KOPT-K1 (cell line): Measurements from ENCODE around the gene ATP2B3.

ENCODE experiments used
- H3K27ac ChIP-seq: fragments of 200-600 bp; sonication (generic); 2 replicates; pipeline ENCODE4 v1.5.1; 2016; ENCODE audit warnings: antibody characterized with exemption, mild to moderate bottlenecking, low read depth, low read length; ENCODE audit not compliant: poor library complexity, severe bottlenecking
- H3K36me3 ChIP-seq: fragments of 200-600 bp; sonication (generic); 2 replicates; pipeline ENCODE4 v1.5.1; 2017; ENCODE audit warnings: antibody characterized with exemption, mild to moderate bottlenecking, low read length, moderate library complexity; ENCODE audit not compliant: insufficient read depth
- H3K9me3 ChIP-seq: fragments of 200-600 bp; sonication (generic); 2 replicates; pipeline ENCODE4 v1.5.1; 2017; ENCODE audit warnings: antibody characterized with exemption, low read length, mild to moderate bottlenecking; ENCODE audit not compliant: insufficient read depth, poor library complexity, severe bottlenecking

Gene ATP2B3

DNA sequence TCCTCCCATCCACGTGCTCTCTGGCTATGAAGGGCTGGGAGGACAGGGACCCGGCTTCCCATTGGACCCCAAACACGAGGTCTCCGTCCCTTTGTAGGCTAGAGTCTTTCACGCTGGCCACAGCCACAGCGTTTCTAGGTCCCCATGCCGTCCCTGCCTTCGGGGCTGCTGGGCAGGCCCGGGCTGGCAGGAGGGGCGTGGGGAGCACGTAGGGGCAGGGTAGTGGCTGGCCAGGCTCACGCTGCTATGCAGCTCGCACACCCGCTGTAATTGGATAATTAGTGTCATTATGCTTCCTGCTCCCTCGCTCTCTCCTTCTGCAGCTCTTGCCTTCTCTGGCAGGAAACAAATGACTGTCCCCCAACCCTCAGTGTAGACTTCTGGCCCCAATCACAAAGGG lies 9.8 kb downstream of the ATP2B3 start:
- Histone ChIP-seq H3K27ac (no peak overlapping the region), H3K9me3 (no peaks in the 10 kb centered on the region), H3K36me3 (no peaks in the 10 kb centered on the region)

DNA sequence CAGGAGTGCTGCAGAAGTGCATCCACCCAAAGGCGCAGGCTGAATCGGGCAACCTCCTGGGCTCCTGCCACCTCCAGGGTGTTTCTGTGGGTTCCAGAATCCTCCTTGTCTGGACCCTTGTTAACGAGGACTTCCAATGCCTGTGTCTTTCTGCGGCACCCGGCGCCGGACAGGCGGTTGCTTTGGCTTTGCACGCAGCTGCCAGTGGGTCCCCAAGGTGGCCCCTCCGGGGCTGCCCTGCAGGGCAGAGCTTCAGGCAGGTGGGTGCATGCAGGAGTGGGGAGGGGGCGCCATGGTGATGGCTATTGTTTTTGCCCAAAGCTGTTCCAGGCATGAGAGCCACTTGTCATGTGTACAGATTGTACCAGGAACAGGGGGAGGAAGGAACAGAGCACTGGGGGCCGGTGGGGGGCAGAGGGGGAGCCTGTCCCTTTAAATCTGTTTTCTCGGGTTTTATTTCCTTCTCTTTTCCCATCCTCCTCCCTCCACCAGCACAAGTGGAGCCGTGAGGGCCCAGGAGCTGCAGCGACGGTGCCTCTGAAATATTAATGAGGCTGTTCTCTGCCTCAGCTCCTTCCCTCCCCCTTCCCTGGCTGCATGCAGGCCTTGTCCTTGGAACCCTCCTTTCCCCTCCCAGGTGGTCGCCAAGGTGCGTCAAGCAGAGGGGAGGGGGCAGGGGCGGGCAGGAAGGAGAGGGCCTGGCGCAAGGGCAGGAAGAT lies 13.1 kb downstream of the ATP2B3 start:
- Histone ChIP-seq H3K27ac (no peak overlapping the region), H3K36me3 (no peaks in the 10 kb centered on the region), H3K9me3 (no peaks in the 10 kb centered on the region)

DNA sequence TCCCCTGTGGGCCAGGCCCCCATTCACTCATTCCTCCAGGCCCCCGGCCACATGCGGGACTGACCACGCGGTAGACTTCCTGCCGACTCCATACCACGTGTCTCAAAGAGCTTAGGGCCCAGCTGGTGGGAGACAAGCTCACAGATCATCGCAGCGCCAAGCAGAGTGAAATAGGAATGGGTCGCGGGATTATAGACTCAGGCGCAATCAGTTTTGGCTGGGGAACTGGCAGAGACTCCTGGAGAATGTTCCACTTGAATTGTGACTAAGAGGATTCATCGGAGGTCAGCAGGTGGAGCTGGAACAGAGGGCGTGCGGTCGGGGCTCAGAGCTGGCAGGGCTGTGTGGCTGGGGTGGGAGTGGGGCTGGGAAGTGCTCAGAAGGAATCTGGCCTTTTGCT lies 15.6 kb downstream of the ATP2B3 start:
- no peak overlapping the region for H3K27ac ChIP-seq
- no peaks in the 10 kb centered on the region for H3K9me3 ChIP-seq
- H3K36me3 ChIP-seq = no peaks in the 10 kb centered on the region

DNA sequence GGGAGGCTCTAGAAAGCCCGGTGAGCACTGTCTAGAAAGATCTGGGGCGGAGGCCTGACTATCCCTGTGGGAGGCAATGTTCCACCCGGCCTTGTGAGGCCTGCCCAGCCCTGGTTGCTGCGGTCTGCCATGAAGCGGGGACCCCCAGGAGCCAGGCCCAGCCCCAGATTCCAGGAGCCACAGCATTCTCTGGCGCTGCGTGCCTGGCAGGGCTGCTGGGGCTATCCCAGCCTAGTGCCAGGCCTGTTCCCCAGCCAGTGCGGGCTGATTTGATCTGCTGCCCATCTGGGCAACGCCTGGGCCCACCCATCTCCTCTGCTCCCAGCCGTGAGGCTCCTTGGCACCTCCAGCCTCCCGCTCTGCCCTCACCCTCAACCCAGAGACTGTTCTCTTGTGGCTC lies 19.6 kb downstream of the ATP2B3 start:
- no peaks in the 10 kb centered on the region for H3K9me3 ChIP-seq

DNA sequence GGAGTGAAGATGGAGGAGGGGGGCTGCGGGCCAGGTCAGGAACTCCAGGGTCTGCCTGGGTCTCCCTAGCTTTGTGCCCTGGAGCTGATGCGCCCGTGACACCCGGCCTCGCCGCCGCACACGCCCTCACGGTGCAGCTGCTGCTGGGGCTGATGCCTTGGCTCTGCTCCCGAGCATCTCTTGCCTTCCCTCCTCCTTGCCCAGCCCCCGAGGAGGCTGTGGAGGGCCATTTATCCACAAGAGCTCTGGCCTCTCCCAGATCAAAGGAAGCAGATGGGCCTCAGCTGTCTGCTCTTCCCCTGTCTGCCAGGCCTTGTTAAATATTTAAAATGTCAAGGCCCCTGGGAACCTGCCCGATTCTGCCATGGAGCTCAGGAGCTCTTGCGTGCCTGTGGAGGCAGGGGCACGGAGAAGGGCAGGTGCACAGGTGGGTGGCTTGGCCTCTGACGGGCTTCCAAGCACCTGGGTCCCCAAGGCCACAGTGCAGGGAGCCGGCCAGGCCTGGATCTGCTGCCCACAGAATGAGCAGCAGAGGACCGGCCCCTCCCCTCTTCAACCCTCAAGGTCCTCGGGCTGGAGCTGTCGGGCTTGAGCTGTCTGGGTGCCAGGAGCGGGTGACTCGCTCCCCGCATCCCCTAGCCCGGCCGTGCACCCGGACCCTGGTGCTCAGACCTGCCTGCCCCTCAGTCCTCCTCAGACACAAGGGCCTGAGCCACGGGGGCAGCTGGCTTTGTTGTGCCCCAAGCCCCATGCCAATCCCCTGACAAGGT lies 20.3 kb downstream of the ATP2B3 start:
- H3K9me3 ChIP-seq = no peaks in the 10 kb centered on the region
- no peak overlapping the region for H3K27ac ChIP-seq

More for the DNA sequence above, 19.6 kb downstream of the ATP2B3 start:
- Histone ChIP-seq H3K27ac (no peak overlapping the region), H3K36me3 (no peaks in the 10 kb centered on the region)

DNA sequence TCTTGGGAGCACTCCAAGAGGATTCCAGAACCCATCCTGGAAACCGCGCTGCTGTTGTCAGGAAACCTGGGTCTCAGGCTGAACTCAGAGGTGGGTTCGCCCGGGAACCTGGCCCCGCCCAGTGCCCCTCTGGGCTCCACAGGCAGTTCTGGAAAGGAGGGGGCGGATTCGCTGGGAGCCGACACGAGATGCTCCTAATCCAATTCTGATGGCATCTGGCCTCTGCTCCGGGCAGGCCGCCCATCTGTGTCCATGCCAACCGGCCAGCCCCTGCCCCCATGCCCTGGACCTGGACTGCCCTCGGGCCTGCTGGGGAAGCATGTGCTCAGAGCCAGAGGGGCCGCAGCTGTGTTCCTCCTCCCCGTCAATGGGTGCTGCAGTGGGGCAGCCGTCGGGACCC lies 21.0 kb downstream of the ATP2B3 start:
- H3K36me3 ChIP-seq = no peaks in the 10 kb centered on the region
- no peaks in the 10 kb centered on the region for H3K9me3 ChIP-seq
- H3K27ac ChIP-seq = no peak overlapping the region

More for the DNA sequence above, 20.3 kb downstream of the ATP2B3 start:
- no peaks in the 10 kb centered on the region for H3K36me3 ChIP-seq

- H3K27ac ChIP-seq = no peak overlapping the region
Observed at GRCh38 chrX:153539171-153539978, 21.9 kb downstream of the ATP2B3 start.

GRCh38 chrX:153539979-153540358 lies 22.5 kb downstream of the ATP2B3 start:
- Histone ChIP-seq H3K27ac (no peak overlapping the region), H3K36me3 (no peaks in the 10 kb centered on the region), H3K9me3 (no peaks in the 10 kb centered on the region)

More at GRCh38 chrX:153539171-153539978, 21.9 kb downstream of the ATP2B3 start:
- H3K36me3 ChIP-seq = no peaks in the 10 kb centered on the region
- H3K9me3 ChIP-seq = no peaks in the 10 kb centered on the region

GRCh38 chrX:153544727-153545126 lies 27.3 kb downstream of the ATP2B3 start:
- H3K9me3 ChIP-seq = no peaks in the 10 kb centered on the region
- H3K27ac ChIP-seq = no peak overlapping the region

GRCh38 chrX:153546386-153546785 lies 28.9 kb downstream of the ATP2B3 start:
- H3K36me3 ChIP-seq = no peaks in the 10 kb centered on the region
- H3K27ac ChIP-seq = no peak overlapping the region
- no peaks in the 10 kb centered on the region for H3K9me3 ChIP-seq

More at GRCh38 chrX:153544727-153545126, 27.3 kb downstream of the ATP2B3 start:
- H3K36me3 ChIP-seq = no peaks in the 10 kb centered on the region

GRCh38 chrX:153547195-153547594 lies 29.8 kb downstream of the ATP2B3 start:
- Histone ChIP-seq H3K36me3 (no peaks in the 10 kb centered on the region), H3K9me3 (no peaks in the 10 kb centered on the region), H3K27ac (no peak overlapping the region)

GRCh38 chrX:153549231-153549630 lies 31.8 kb downstream of the ATP2B3 start:
- no peak overlapping the region for H3K27ac ChIP-seq
- no peaks in the 10 kb centered on the region for H3K9me3 ChIP-seq
- no peaks in the 10 kb centered on the region for H3K36me3 ChIP-seq

GRCh38 chrX:153549807-153550206 lies 32.4 kb downstream of the ATP2B3 start:
- no peaks in the 10 kb centered on the region for H3K36me3 ChIP-seq
- no peak overlapping the region for H3K27ac ChIP-seq
- no peaks in the 10 kb centered on the region for H3K9me3 ChIP-seq

DNA sequence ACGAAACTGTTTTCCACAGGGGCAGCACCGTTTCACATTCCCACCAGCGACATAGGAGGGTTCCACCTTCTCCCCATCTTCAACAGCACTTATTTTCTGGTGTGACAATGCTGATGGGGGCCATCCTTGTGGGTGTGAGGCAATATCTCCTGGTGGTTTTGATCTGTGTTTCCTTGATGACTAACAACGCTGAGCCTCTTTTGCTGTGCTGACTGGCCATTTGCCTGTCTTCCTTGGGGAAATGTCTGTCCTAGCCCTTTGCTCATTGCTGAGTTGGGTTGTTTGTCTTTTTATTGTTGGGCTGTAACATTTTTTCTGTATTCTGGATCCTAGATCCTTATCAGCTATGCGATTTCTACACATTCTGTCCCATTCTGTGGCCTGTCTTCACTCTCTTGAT lies 33.7 kb downstream of the ATP2B3 start:
- Histone ChIP-seq H3K27ac (no peak overlapping the region), H3K9me3 (no peaks in the 10 kb centered on the region), H3K36me3 (no peaks in the 10 kb centered on the region)

DNA sequence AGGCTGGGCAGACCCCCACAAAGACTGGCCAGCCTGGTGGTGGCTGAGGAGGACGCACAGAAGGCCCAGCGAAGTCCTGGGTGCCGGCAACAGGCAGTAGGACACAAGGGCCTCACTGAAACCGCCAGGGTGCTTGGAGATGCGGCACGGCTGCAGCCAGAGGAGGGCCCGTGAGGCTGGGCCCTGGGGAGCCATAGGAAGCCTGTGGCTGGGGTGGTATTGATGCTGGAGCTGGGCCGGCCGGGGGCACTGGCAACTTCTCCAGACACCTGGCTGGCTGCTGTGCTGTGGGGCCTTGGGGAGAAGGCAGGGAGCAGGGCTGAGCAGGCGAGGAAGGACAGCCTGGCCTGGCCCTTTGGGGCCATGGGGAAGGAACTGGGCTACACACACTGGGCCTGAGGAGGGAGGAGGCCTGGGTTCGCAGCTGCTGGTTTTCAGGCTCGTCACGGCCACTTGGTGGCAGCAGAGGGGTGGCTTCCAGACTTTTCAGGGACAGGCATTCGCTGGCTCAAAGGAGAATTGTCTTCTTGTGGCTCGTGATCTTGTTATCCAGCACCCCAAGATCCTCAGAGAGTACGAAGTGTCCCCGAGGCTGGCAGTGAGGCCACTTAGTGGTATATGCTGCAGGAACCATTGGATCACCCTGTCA lies 37.2 kb downstream of the ATP2B3 start:
- Histone ChIP-seq H3K36me3 (no peaks in the 10 kb centered on the region), H3K9me3 (no peaks in the 10 kb centered on the region), H3K27ac (no peak overlapping the region)
